ENCODE data around the gene VAX1.

- no peak for TF ChIP-seq KLF10 (tag by site-specific recombination; IDR thresholded peaks at IDR 0.05)
- no peak for TF ChIP-seq ZNF621 (tag by site-specific recombination; IDR thresholded peaks at IDR 0.05)
- no peak for TF ChIP-seq CTCF (tag by site-specific recombination; IDR thresholded peaks at IDR 0.05)
Observed at GRCh38 chr10:117090834-117091233, 47.2 kb downstream of the VAX1 start.
